Bronchial epithelial cell (primary cell): ENCODE results near the gene MIPEP. TPM values are rescaled to one million over a fixed set of nuclear protein-coding genes. Genes with fewer than 3 reads are reported as not detected.
A peak's percentile ranks its signal among the peaks of the same experiment; 100 is the strongest.

Experiments used
- DNase-seq: peaks from one replicate; pipeline ENCODE4 v3.0.0-alpha.2; 2010; ENCODE audit warnings: low read depth
- FAIRE-seq: peaks from 2 replicates; lab custom pipeline; 2011; peaks lifted over from hg19 to GRCh38; lab: Jason Lieb, UNC
- H3K27me3 ChIP-seq: 2 replicates; pipeline ENCODE4 v1.5.1; 2011; ENCODE audit warnings: low read length; ENCODE audit not compliant: control insufficient read depth, insufficient read depth
- H3K36me3 ChIP-seq: 2 replicates; pipeline ENCODE4 v1.5.1; 2011; ENCODE audit warnings: low read length; ENCODE audit not compliant: control insufficient read depth, insufficient read depth
- H3K4me3 ChIP-seq: 2 replicates; pipeline ENCODE4 v1.5.1; 2011; ENCODE audit warnings: mild to moderate bottlenecking, low read depth, low read length, control low read depth
- CTCF ChIP-seq: IDR thresholded peaks from 2 replicates; pipeline ENCODE4 v1.5.1; 2011; ENCODE audit warnings: mild to moderate bottlenecking, moderate library complexity, low read length, control low read depth, inconsistent platforms; ENCODE audit not compliant: insufficient read depth, severe bottlenecking
- total RNA-seq: library from RNA; depleted of rRNA; stranded (reverse); fragments of >200 nt; gene quantifications from 2 replicates; pipeline ENCODE4 v1.2.1, GENCODE V29; 2014

MIPEP gene
- total RNA-seq, 1 donor from 2014 or later: 19.2 TPM

- DNase-seq (peak; percentile 64), FAIRE-seq (no peak)
- TF ChIP-seq CTCF: no peak
- Histone ChIP-seq H3K4me3 (no peak overlapping the region), H3K27me3 (no peaks in the 10 kb centered on the region), H3K36me3 (no peaks in the 10 kb centered on the region)
Observed at GRCh38 chr13:23851106-23851505, 38.1 kb downstream of the MIPEP start.

GRCh38 chr13:23850134-23850533 is 39.1 kb downstream of the MIPEP start:
- Histone ChIP-seq H3K4me3 (no peak overlapping the region), H3K36me3 (no peaks in the 10 kb centered on the region), H3K27me3 (no peaks in the 10 kb centered on the region)
- TF ChIP-seq CTCF: no peak
- no peak for FAIRE-seq
- DNase-seq: no peak

GRCh38 chr13:23849670-23850069 is 39.5 kb downstream of the MIPEP start:
- Histone ChIP-seq H3K27me3 (no peaks in the 10 kb centered on the region), H3K36me3 (no peaks in the 10 kb centered on the region), H3K4me3 (no peak overlapping the region)
- no peak for DNase-seq
- FAIRE-seq: no peak
- TF ChIP-seq CTCF: no peak

- TF ChIP-seq CTCF: no peak
- H3K36me3 ChIP-seq: no peaks in the 10 kb centered on the region
- H3K27me3 ChIP-seq: no peaks in the 10 kb centered on the region
- FAIRE-seq (no peak), DNase-seq (peak; percentile 55)
- no peak overlapping the region for H3K4me3 ChIP-seq
Observed at GRCh38 chr13:23848646-23849141, 40.5 kb downstream of the MIPEP start.

- Histone ChIP-seq H3K4me3 (no peak overlapping the region), H3K27me3 (no peaks in the 10 kb centered on the region), H3K36me3 (no peaks in the 10 kb centered on the region)
- DNase-seq (no peak), FAIRE-seq (no peak)
- TF ChIP-seq CTCF: no peak
Observed at GRCh38 chr13:23848019-23848418, 41.2 kb downstream of the MIPEP start.

GRCh38 chr13:23847497-23847896 is 41.7 kb downstream of the MIPEP start:
- FAIRE-seq (no peak), DNase-seq (no peak)
- Histone ChIP-seq H3K36me3 (no peaks in the 10 kb centered on the region), H3K4me3 (no peak overlapping the region), H3K27me3 (no peaks in the 10 kb centered on the region)
- no peak for TF ChIP-seq CTCF
